CD4-positive, alpha-beta T cell (primary cell): ENCODE data around the gene ZDHHC3. TPM values are rescaled to one million over a fixed set of nuclear protein-coding genes. Genes with fewer than 3 reads are reported as not detected.

Experiments used
- ATAC-seq: fragments of 200-7000 bp; cut with Tn5 transposase; one replicate; pipeline ENCODE4 v1.10.0; 2022; ENCODE audit warnings: mild to moderate bottlenecking; ENCODE audit not compliant: poor library complexity
- CTCF ChIA-PET: fragments of 350-600 bp; sonication (Branson Sonifier 250); formaldehyde crosslinking; loops from one replicate; lab custom pipeline; 2021; ENCODE audit warnings: antibody characterized with exemption, inconsistent platforms; lab: Charles Lee
- POLR2A ChIA-PET: fragments of 350-600 bp; sonication (Branson Sonifier 250); formaldehyde crosslinking; loops from one replicate; lab custom pipeline; 2021; ENCODE audit warnings: antibody characterized with exemption, inconsistent platforms; lab: Charles Lee
- DNase-seq, 14 experiments: peaks; one replicate each; pipeline ENCODE4 v3.0.0-alpha.2; 2013 to 2020; ENCODE audit warnings: mixed read lengths in 2 of 14
- H3K27ac ChIP-seq, 2 donors: one replicate each; pipeline versions ENCODE4 v1.5.1 to v1.7.0; 2013; ENCODE audit warnings: low read length in 2 of 2, low read depth in 1 of 2, mild to moderate bottlenecking in 1 of 2
- H3K27me3 ChIP-seq, 2 experiments: 1 replicate in 1 of 2; 2 replicates in 1 of 2; pipeline versions ENCODE4 v1.6.1 to v1.7.0; 2013; ENCODE audit warnings: low read length in 2 of 2, control low read depth in 1 of 2, mild to moderate bottlenecking in 1 of 2, moderate library complexity in 1 of 2; ENCODE audit not compliant: insufficient read depth in 2 of 2, control insufficient read depth in 1 of 2
- H3K36me3 ChIP-seq: one replicate; pipeline ENCODE4 v1.6.1; 2013; ENCODE audit warnings: low read length, control low read depth; ENCODE audit not compliant: insufficient read depth
- H3K4me1 ChIP-seq: one replicate; pipeline ENCODE4 v1.6.1; 2013; ENCODE audit warnings: low read length, control low read depth; ENCODE audit not compliant: insufficient read depth
- H3K4me3 ChIP-seq: one replicate; pipeline ENCODE4 v1.5.1; 2013; ENCODE audit warnings: mild to moderate bottlenecking, low read length, moderate library complexity
- H3K9me3 ChIP-seq, 2 experiments: 1 replicate in 1 of 2; 2 replicates in 1 of 2; pipeline versions ENCODE4 v1.6.1 to v1.7.0; 2013; ENCODE audit warnings: low read length in 2 of 2, mild to moderate bottlenecking in 2 of 2, control low read depth in 1 of 2, moderate library complexity in 1 of 2; ENCODE audit not compliant: control insufficient read depth in 1 of 2, insufficient read depth in 1 of 2
- H3K27ac Mint-ChIP-seq: one replicate; pipeline ENCODE4 v1.8.0; 2020; ENCODE audit warnings: mixed read lengths
- H3K27me3 Mint-ChIP-seq: one replicate; pipeline ENCODE4 v1.8.0; 2021; ENCODE audit warnings: mixed read lengths
- H3K36me3 Mint-ChIP-seq: one replicate; pipeline ENCODE4 v1.8.0; 2021; ENCODE audit warnings: low read depth, mixed read lengths
- H3K4me1 Mint-ChIP-seq: one replicate; pipeline ENCODE4 v1.8.0; 2021; ENCODE audit warnings: low read depth, mixed read lengths
- H3K4me3 Mint-ChIP-seq: one replicate; pipeline ENCODE4 v1.8.0; 2020; ENCODE audit warnings: mild to moderate bottlenecking, mixed read lengths
- H3K9me3 Mint-ChIP-seq: one replicate; pipeline ENCODE4 v1.8.0; 2020; ENCODE audit warnings: mixed read lengths
- intact Hi-C, 2 experiments: fragments of 100-400 bp; cut with DNase I in 1 of 2; cut with micrococcal nuclease in 1 of 2; formaldehyde crosslinking; loops; one replicate each; pipeline versions ENCODE4 v1.15.1 to v1.9.0; 2023 to 2025; cut with DNase I, micrococcal nuclease
- total RNA-seq, 174 experiments: library from RNA in 2 of 174; stranded (reverse) in 2 of 174; gene quantifications; one replicate each; pipeline ENCODE4 v1.2.3 and lab custom pipeline; 2021 to 2026
- TF ChIP-seq, protein P1 (sequence below): fragments of 200-600 bp; IDR thresholded peaks from one replicate; pipeline ENCODE4 v1.8.0; 2022; ENCODE audit warnings: antibody characterized with exemption, mild to moderate bottlenecking

Gene ZDHHC3
- total RNA-seq, 2 experiments from 2014 or later, result 34.4 to 34.6 TPM

GRCh38 chr3:44915702-44916438 lies 60.1 kb downstream of the ZDHHC3 start:
- H3K36me3 ChIP-seq, result peaks cover 15% of the 10 kb centered on the region
- Mint-ChIP-seq H3K27ac (no peak overlapping the region), H3K27me3 (peaks cover 5% of the 10 kb centered on the region)

GRCh38 chr3:44914936-44915335 lies 61.0 kb downstream of the ZDHHC3 start:
- no peaks in the 10 kb centered on the region for H3K9me3 ChIP-seq
- Mint-ChIP-seq H3K27me3 (peaks cover 15% of the 10 kb centered on the region), H3K36me3 (peaks cover 6% of the 10 kb centered on the region), H3K4me1 (no peaks in the 10 kb centered on the region), H3K27ac (no peak overlapping the region), H3K4me3 (no peak overlapping the region), H3K9me3 (peaks cover 2% of the 10 kb centered on the region)
- ChIA-PET POLR2A (no interaction called here), CTCF (interaction anchor here (1.0 to 1.4 kb wide), 2 partner anchors 9 to 72 kb away, joined by 3 to 6 read pairs; no protein-coding TSS in a partner anchor)
- no peaks in the 10 kb centered on the region for H3K4me1 ChIP-seq
- no peak overlapping the region for H3K4me3 ChIP-seq
- peaks cover 8% of the 10 kb centered on the region for H3K36me3 ChIP-seq
- intact Hi-C loops, result loop anchor here (1.0 to 2.0 kb wide), 4 partner anchors 382 to 592 kb away; no protein-coding TSS in a partner anchor
- no peak for ATAC-seq
- no peak overlapping the region for H3K27ac ChIP-seq
- TF ChIP-seq, protein P1, sequence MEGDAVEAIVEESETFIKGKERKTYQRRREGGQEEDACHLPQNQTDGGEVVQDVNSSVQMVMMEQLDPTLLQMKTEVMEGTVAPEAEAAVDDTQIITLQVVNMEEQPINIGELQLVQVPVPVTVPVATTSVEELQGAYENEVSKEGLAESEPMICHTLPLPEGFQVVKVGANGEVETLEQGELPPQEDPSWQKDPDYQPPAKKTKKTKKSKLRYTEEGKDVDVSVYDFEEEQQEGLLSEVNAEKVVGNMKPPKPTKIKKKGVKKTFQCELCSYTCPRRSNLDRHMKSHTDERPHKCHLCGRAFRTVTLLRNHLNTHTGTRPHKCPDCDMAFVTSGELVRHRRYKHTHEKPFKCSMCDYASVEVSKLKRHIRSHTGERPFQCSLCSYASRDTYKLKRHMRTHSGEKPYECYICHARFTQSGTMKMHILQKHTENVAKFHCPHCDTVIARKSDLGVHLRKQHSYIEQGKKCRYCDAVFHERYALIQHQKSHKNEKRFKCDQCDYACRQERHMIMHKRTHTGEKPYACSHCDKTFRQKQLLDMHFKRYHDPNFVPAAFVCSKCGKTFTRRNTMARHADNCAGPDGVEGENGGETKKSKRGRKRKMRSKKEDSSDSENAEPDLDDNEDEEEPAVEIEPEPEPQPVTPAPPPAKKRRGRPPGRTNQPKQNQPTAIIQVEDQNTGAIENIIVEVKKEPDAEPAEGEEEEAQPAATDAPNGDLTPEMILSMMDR, result no peak
- H3K27me3 ChIP-seq, result peaks cover 4 to 6% of the 10 kb centered on the region in 2 experiments
- DNase-seq, result no peak

More at GRCh38 chr3:44915702-44916438, 60.1 kb downstream of the ZDHHC3 start:
- Histone ChIP-seq H3K4me1 (no peaks in the 10 kb centered on the region), H3K9me3 (no peaks in the 10 kb centered on the region), H3K27ac (no peak overlapping the region), H3K27me3 (no peaks in the 10 kb centered on the region), H3K4me3 (no peak overlapping the region)
- Mint-ChIP-seq H3K9me3 (peaks cover under 1% of the 10 kb centered on the region), H3K4me1 (no peaks in the 10 kb centered on the region), H3K4me3 (no peak overlapping the region), H3K36me3 (peaks cover 15% of the 10 kb centered on the region)
- intact Hi-C loops, result loop anchor here in 1 of 2 experiments (2.0 kb wide), 1 partner anchor 593 kb away; no protein-coding TSS in a partner anchor
- ChIA-PET POLR2A (no interaction called here), CTCF (no interaction called here)
- TF ChIP-seq, protein P1, result no peak
- no peak for DNase-seq
- no peak for ATAC-seq

- H3K4me3 ChIP-seq, result no peak overlapping the region
- ChIA-PET POLR2A (no interaction called here), CTCF (interaction anchor here (1.0 to 2.6 kb wide), 4 partner anchors 10 to 381 kb away, joined by 3 to 14 read pairs (median 4); no protein-coding TSS in a partner anchor)
- ATAC-seq (peak; percentile 64), DNase-seq (peak; percentile 46 to 80 (median 58))
- Mint-ChIP-seq H3K9me3 (peaks cover 2% of the 10 kb centered on the region), H3K27ac (no peak overlapping the region), H3K27me3 (peaks cover 23% of the 10 kb centered on the region), H3K4me3 (no peak overlapping the region), H3K4me1 (no peaks in the 10 kb centered on the region), H3K36me3 (peaks cover 6% of the 10 kb centered on the region)
- TF ChIP-seq, protein P1, result peak; percentile 76
- peaks cover 0 to 7% of the 10 kb centered on the region in 2 experiments for H3K9me3 ChIP-seq
- peaks cover 8% of the 10 kb centered on the region for H3K36me3 ChIP-seq
- peaks cover 8 to 11% of the 10 kb centered on the region in 2 experiments for H3K27me3 ChIP-seq
- intact Hi-C loops, result loop anchor here (1.0 to 2.0 kb wide), 4 partner anchors 381 to 591 kb away; no protein-coding TSS in a partner anchor
- no peak overlapping the region for H3K27ac ChIP-seq
- H3K4me1 ChIP-seq, result no peaks in the 10 kb centered on the region
These were observed 62.0 kb downstream of the ZDHHC3 start for GRCh38 chr3:44913868-44914468.
